CD4-positive, alpha-beta T cell treated with Interleukin-10 for 1 hour (primary cell): ENCODE data around the gene ADGRG4.
"Not testable (repeated sequence)": the region's sequence is repeated elsewhere in the genome, so short reads cannot be mapped to it uniquely, and the experiment has no call there.

Source experiments
- DNase-seq: peaks from one replicate; pipeline ENCODE4 v3.0.0-alpha.2; 2020

ADGRG4 gene

GRCh38 chrX:136387951-136388502 is 87.3 kb downstream of the ADGRG4 start:
- DNase-seq = no peak

DNA sequence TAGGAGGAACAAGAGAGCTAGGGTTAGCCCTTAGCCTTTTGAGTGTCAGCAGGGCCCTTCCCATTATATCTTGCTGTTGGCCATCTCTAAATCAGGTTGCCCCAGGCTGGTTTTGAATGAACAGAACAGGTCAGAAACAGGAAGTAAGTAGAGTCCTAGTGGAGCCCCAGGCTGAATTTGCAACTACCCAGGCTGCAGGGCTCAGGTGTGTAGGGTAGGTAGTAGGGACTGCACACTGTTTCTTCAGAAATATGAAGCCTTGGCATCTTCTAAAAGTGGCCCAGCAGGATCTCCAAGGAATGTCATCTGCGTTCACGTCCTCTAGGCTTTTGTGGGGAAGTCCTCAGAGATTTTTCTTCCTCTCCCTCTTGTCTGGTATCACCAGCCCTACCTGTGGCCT is 90.2 kb downstream of the ADGRG4 start:
- DNase-seq = no peak

- DNase-seq = no peak
Measured at GRCh38 chrX:136395271-136395670, 94.5 kb downstream of the ADGRG4 start.

- DNase-seq = no peak
Measured at GRCh38 chrX:136397001-136397400, 96.2 kb downstream of the ADGRG4 start.

DNA sequence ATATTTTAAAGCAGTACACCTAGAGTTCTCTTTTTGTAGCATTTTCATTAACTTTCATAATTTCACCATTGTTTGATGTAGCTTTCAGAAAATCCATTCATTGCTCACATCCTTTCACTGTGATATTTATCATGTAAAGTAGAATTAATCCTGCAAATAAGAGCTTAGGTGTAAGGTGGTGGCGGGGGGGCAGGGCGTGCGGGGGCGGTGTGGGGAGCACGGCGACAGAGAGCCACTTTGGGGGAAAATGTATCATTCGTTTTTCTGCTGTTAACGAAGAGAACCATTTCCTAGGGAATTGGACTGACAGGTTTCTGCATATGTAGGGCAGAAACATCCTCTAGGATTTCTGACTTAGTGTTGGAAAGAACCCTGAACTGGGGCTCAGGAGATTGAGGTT is 104.4 kb downstream of the ADGRG4 start:
- no peak for DNase-seq

DNA sequence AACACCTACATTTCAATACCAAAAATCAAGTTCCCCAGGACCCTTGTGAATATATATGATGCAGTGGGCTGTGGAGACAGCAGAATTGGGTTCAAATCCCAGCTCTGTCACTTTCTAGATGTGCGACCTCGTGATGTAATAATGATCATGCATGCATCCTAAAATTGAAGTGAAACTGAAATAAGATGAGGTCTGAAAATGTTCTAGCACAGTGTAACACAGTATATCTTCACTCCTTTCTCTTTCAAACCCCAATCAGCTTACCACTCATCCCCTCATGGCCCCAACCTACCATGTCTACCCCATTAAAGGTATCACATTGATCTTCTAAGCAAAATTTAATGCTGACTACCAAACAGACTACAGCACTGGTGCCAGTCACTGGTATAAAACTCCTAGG is 117.0 kb downstream of the ADGRG4 start:
- DNase-seq = no peak

DNA sequence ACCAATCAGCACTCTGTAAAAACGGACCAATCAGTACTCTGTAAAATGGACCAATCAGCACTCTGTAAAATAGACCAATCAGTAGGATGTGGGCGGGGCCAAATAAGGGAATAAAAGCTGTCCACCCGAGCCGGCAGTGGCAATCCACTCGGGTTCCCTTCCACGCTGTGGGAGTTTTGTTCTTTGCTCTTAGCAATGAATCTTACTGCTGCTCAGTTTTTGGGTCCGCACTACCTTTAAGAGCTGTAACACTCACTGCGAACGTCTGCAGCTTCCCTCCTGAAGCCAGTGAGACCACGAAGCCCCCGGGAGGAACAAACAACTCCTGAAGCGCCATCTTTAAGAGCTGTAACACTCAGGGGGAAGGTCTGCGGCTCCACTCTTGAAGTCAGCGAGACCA is 120.6 kb downstream of the ADGRG4 start:
- no peak for DNase-seq

- no peak for DNase-seq
Measured at GRCh38 chrX:136423724-136424123, 123.0 kb downstream of the ADGRG4 start.

DNA sequence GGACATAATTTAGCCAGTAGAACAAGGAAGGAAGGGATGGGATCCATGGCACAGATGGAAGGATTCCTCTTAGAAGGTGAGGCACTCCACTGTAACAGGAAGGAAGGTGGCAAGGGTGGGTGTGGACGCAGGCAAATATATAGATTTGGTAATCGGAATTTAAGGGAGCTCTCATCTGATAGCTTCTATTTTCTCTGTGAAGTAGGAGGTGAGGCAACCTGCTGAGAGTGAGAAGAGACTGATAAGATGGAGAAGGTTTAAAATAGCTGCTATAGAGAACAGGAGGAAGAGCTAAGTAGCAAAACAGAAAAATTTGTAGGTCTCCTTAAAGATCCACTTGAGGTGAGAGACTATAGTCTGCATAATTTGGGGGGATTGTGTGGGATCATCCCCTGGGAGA is 125.2 kb downstream of the ADGRG4 start:
- no peak for DNase-seq

- DNase-seq = no peak
Measured at GRCh38 chrX:136431625-136432024, 130.9 kb downstream of the ADGRG4 start.

- DNase-seq = no peak
Measured at GRCh38 chrX:136437774-136438173, 137.0 kb downstream of the ADGRG4 start.

DNA sequence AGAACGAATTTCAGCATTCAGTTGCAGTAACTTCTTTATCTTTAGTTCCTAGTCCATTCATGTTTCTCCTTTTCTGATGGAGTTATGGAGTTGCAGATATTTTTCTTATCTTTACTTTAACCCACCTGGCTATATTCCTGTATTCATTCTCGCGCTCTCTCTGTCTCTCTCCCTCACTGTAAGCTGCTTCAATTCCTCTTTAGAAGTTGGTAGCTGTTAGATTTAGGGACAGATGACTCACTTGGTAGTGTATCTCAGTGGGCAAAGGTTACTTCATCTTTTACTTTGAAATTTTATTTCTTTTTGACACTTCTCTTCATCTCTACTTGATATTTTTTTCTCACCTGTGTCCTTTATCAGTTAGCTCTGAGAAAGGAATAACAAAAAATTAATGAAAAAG is 137.4 kb downstream of the ADGRG4 start:
- DNase-seq = no peak

GRCh38 chrX:136445674-136446073 is 144.9 kb downstream of the ADGRG4 start:
- not testable (repeated sequence) for DNase-seq

DNA sequence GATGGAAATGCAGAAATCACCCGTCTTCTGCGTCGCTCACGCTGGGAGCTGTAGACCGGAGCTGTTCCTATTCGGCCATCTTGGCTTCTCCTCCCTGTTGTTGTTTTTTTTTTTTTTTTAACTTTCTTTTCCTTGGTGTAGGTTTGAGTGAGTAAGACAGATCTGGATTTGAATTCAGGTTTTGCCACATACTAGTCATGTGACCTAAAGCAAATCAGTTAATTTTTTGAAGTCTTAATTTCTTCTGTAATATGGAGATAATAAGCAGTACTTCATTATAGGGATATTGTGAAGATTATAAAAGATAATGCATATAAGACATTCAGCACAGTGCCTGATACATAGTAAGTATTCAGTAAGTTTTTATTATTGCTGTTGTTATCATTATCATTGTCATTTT is 145.4 kb downstream of the ADGRG4 start:
- DNase-seq = no peak

DNA sequence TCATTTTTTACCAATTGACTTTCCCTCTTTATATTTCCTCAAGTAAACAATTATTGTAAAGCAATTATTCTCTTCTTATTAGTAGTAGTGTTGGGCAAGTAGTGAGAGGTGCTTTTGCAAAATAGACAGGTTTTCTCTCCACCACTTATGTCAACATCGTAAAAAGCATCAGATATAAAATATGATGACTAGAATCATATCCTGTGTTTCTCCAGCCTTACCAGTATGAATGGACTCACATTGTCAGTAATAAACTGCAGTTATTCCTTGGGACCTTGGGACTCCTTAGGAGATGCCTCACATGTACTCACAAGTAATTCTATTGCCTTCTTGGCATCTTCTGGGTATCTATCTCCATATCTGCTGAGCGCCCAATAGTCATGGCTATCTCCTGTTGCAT is 146.5 kb downstream of the ADGRG4 start:
- no peak for DNase-seq

GRCh38 chrX:136447968-136448367 is 147.2 kb downstream of the ADGRG4 start:
- DNase-seq = no peak

GRCh38 chrX:136450050-136450830 is 149.5 kb downstream of the ADGRG4 start:
- DNase-seq = no peak

DNA sequence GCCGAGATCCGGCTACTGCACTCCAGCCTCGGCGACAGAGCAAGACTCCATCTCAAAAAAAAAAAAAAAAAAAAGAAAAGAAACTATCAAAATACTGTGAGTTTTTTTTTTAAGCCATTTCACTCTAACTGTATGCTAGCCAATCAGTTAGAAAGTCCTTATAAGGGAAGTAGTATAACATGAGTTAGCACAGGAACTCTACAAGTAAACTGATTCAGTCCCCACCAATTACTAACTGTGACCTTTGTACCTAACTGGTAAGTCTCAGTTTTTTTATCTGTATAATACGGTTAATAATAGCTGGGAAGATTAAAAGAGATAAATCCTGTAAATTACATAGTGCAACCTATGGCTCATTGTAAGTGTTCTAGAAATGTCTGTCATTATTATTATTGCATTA is 151.9 kb downstream of the ADGRG4 start:
- DNase-seq = no peak

DNA sequence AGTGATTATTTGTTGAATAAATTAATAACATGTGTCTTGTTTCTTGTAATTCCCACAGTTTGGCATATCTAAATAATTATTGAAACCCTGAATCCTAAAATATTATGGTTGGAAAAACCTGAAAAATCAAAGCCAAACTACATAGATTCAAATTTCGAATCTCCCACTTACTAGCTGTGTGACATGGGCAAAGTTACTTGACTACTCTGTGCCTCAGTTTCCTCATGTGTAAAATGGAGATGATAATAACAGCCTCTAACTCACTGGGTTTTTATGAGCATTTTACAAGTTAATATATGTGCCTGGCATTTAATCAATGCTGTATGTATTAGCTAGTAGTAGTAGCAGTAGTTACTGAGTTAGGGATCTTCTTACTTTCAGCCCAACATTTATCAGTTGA is 152.4 kb downstream of the ADGRG4 start:
- no peak for DNase-seq

- DNase-seq = no peak
Measured at GRCh38 chrX:136453771-136454170, 153.0 kb downstream of the ADGRG4 start.

GRCh38 chrX:136456133-136456532 is 155.4 kb downstream of the ADGRG4 start:
- no peak for DNase-seq

DNA sequence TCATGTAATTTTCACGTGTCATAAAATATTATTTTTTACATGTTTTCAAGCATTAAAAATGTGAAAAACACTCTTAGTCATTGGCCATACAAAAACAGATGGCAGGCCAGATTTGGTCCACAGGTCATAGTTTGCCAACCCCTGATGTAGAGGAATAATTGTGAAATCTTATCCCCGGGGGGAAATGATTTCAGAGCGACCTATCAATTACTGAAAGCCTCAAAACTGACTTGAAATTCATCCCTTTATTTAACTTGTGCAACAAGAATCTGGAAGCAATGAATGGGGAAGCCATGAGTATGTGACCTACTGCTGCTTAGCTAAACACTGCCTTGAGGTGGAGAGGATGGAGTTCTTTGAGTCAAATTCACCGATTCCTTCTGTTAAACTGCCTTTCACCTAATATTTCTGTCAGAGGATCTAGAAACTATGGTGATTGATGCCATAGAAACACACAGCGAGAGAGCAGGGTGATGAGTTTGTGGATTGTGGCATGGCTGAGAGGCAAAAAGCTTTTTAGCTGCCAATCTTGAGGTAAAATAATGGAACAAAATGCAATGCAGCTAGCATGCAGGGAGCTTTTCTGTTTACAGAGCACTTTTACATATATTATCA is 156.6 kb downstream of the ADGRG4 start:
- no peak for DNase-seq

DNA sequence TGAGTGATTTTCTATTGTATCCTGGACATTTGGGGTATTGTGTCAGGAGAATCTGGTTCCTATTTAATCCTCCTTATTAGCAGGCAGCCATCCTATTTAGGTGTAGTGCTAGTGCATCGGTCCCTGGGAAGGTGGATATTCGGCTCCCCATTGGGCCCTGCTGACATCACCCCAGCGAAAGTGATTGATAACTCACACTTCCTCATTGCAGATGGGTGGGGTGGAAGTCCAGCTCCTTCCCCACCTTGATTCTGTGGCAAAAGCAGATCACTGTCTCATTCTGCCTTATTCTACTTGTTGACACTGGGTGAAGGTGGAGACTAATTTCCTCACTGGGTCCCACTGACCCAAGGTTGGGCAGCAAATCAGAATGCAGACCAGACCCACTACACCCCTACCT is 163.8 kb downstream of the ADGRG4 start:
- DNase-seq = no peak
